ENCODE measurements around the gene GRAMD1B. TPM values are rescaled to one million over a fixed set of nuclear protein-coding genes. Genes with fewer than 3 reads are reported as not detected.

Gene GRAMD1B
- total and polyA plus RNA-seq, 2 donors (not counting 1 experiment from before 2014, with no cell fraction given): 0.58 to 11.6 TPM

DNA sequence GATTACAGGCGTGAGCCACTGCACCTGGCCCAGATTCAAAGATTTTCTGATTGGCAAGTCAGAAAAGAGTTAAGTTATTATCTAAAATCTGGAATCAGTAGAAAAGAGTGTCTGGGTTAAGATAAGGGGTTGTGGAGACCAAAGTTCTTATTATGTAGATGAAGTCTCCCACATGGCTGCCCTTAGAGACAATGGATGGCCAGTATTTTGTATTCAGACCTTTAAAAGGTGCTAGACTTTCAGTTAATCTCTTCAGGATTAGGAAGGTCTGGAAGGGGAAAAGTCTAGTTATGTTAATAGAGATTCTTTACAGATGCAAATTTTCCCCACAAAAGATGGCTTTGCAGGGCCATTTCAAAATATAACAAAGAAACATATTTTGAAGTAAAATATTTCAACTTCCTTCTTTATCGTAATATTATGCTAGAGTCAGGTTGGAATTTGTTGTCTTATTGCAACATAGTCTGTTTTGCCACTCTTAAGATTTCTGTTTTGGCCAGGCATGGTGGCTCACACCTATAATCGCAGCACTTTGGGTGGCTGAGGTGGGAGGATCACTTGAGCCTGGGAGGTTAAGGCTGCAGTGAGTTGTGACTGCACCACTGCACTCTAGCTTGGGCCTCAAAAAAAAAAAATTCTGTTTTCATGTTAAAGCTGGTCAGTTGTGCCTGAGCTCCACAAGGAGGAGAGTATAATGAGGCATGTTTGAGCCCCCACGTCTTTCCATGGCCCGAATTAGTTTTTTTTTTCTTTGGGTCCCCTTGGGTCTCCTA is 14.0 kb downstream of the GRAMD1B start:
- Histone ChIP-seq H3K79me2 (ENCODE audit: control insufficient read depth, insufficient read depth, low read length) (no peaks in the 10 kb centered on the region), H3K4me3 (ENCODE audit: control extremely low read depth in 1 of 5, extremely low read depth in 1 of 5, insufficient read depth in 1 of 5, low read depth in 2 of 5, low read length in 4 of 5) (no peak overlapping the region), H3K27ac (ENCODE audit: low read length in 2 of 2) (no peak overlapping the region), H3K27me3 (replicated peaks in 1 of 4; ENCODE audit: control extremely low read depth in 1 of 4, control insufficient read depth in 3 of 4, insufficient read depth in 4 of 4, low read length in 3 of 4) (no peaks in the 10 kb centered on the region), H3K4me2 (replicated peaks; ENCODE audit: low read depth, low read length, poor library complexity, severe bottlenecking) (no peak overlapping the region), H2AFZ (ENCODE audit: insufficient read depth, low read depth, low read length, poor library complexity, severe bottlenecking) (no peak overlapping the region), H3K4me1 (ENCODE audit: control insufficient read depth in 2 of 2, insufficient read depth in 2 of 2, low read length in 2 of 2) (no peaks in the 10 kb centered on the region), H3K9ac (ENCODE audit: low read length) (no peak overlapping the region), H3K36me3 (replicated peaks in 1 of 2; ENCODE audit: control extremely low read depth in 1 of 2, control insufficient read depth in 1 of 2, extremely low read depth in 1 of 2, insufficient read depth in 2 of 2, low read length in 1 of 2) (no peaks in the 10 kb centered on the region), H3K9me3 (ENCODE audit: control extremely low read depth in 1 of 3, control insufficient read depth in 2 of 3, insufficient read depth in 1 of 3, low read length in 2 of 3) (no peaks in the 10 kb centered on the region), H4K20me1 (ENCODE audit: control insufficient read depth, insufficient read depth, low read length, poor library complexity, severe bottlenecking) (no peaks in the 10 kb centered on the region)
- POLR2A ChIA-PET: no interaction called here
- Mint-ChIP-seq H3K27ac (no peak overlapping the region), H3K4me1 (no peaks in the 10 kb centered on the region), H3K27me3 (no peaks in the 10 kb centered on the region), H3K9me3 (ENCODE audit: insufficient read depth) (no peaks in the 10 kb centered on the region), H3K4me3 (no peak overlapping the region)
- no peak for DNase-seq
- CTCF ChIA-PET: no interaction called here
- 98% methylated on average over 4 of the region's 5 CpGs for WGBS (ENCODE audit: insufficient coverage)
- TF ChIP-seq, protein P1, sequence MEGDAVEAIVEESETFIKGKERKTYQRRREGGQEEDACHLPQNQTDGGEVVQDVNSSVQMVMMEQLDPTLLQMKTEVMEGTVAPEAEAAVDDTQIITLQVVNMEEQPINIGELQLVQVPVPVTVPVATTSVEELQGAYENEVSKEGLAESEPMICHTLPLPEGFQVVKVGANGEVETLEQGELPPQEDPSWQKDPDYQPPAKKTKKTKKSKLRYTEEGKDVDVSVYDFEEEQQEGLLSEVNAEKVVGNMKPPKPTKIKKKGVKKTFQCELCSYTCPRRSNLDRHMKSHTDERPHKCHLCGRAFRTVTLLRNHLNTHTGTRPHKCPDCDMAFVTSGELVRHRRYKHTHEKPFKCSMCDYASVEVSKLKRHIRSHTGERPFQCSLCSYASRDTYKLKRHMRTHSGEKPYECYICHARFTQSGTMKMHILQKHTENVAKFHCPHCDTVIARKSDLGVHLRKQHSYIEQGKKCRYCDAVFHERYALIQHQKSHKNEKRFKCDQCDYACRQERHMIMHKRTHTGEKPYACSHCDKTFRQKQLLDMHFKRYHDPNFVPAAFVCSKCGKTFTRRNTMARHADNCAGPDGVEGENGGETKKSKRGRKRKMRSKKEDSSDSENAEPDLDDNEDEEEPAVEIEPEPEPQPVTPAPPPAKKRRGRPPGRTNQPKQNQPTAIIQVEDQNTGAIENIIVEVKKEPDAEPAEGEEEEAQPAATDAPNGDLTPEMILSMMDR (IDR thresholded peaks at IDR 0.05): no peak
- TF ChIP-seq EZH2 (IDR thresholded peaks at IDR 0.05; ENCODE audit: borderline replicate concordance, insufficient read depth, low read depth, low read length, poor library complexity, severe bottlenecking): no peak
- ATAC-seq (ENCODE audit: low read depth): no peak
- intact Hi-C loops (cut with micrococcal nuclease): no loop called here

DNA sequence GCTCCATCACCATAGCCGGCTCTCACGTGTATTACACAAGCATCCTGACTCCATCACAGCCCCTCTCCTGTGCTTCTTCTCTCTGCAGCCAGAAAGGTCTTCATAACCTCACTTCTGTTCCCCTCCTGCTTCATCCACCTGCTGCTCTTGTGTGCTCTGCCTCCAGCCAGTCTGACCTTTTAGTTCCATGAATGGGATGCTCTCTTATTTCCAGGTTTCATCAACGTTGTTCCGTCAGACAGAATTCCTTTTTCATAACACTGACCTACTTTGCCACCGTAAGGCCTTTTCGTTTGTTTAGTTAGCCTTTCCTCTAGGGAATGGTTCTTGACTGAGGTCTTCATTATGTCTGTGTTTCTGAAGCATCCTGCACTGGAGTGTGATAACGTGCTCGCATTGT is 18.8 kb downstream of the GRAMD1B start:
- H3K79me2 ChIP-seq (ENCODE audit: control insufficient read depth, insufficient read depth, low read length): no peaks in the 10 kb centered on the region
- ChIA-PET CTCF (no interaction called here), POLR2A (no interaction called here)
- ATAC-seq (ENCODE audit: low read depth) (no peak), DNase-seq (no peak)
- no peaks in the 10 kb centered on the region for H3K9me3 ChIP-seq (ENCODE audit: control extremely low read depth in 1 of 3, control insufficient read depth in 2 of 3, insufficient read depth in 1 of 3, low read length in 2 of 3)
- H3K4me1 ChIP-seq (ENCODE audit: control insufficient read depth in 2 of 2, insufficient read depth in 2 of 2, low read length in 2 of 2): no peaks in the 10 kb centered on the region
- peaks cover 6% of the 10 kb centered on the region for H3K4me1 Mint-ChIP-seq
- H2AFZ ChIP-seq (ENCODE audit: insufficient read depth, low read depth, low read length, poor library complexity, severe bottlenecking): no peak overlapping the region
- no peaks in the 10 kb centered on the region for H3K27me3 Mint-ChIP-seq
- H3K4me3 ChIP-seq (ENCODE audit: control extremely low read depth in 1 of 5, extremely low read depth in 1 of 5, insufficient read depth in 1 of 5, low read depth in 2 of 5, low read length in 4 of 5): no peak overlapping the region
- H3K9ac ChIP-seq (ENCODE audit: low read length): no peak overlapping the region
- H3K4me3 Mint-ChIP-seq: no peak overlapping the region
- WGBS (ENCODE audit: insufficient coverage): 100% methylated on average over 2 of the region's 8 CpGs
- H3K27ac ChIP-seq (ENCODE audit: low read length in 2 of 2): no peak overlapping the region
- no peaks in the 10 kb centered on the region for H4K20me1 ChIP-seq (ENCODE audit: control insufficient read depth, insufficient read depth, low read length, poor library complexity, severe bottlenecking)
- H3K4me2 ChIP-seq (replicated peaks; ENCODE audit: low read depth, low read length, poor library complexity, severe bottlenecking): no peak overlapping the region
- intact Hi-C loops (cut with micrococcal nuclease): no loop called here
- H3K9me3 Mint-ChIP-seq (ENCODE audit: insufficient read depth): no peaks in the 10 kb centered on the region
- no peak for TF ChIP-seq EZH2 (IDR thresholded peaks at IDR 0.05; ENCODE audit: borderline replicate concordance, insufficient read depth, low read depth, low read length, poor library complexity, severe bottlenecking)
- TF ChIP-seq, protein P1 (IDR thresholded peaks at IDR 0.05): no peak
- H3K27me3 ChIP-seq (replicated peaks in 1 of 4; ENCODE audit: control extremely low read depth in 1 of 4, control insufficient read depth in 3 of 4, insufficient read depth in 4 of 4, low read length in 3 of 4): no peaks in the 10 kb centered on the region
- H3K36me3 ChIP-seq (replicated peaks in 1 of 2; ENCODE audit: control extremely low read depth in 1 of 2, control insufficient read depth in 1 of 2, extremely low read depth in 1 of 2, insufficient read depth in 2 of 2, low read length in 1 of 2): no peaks in the 10 kb centered on the region
- H3K27ac Mint-ChIP-seq: no peak overlapping the region
